MG63 (cell line): ENCODE data around the gene TTC19. TPM values are rescaled to one million over a fixed set of nuclear protein-coding genes. Genes with fewer than 3 reads are reported as not detected.
A peak's percentile ranks its signal among the peaks of the same experiment; 100 is the strongest.

Experiments used
- DNase-seq: peaks from one replicate; pipeline ENCODE4 v3.0.0-alpha.2; 2020
- H3K27me3 ChIP-seq: fragments of 250-450 bp; sonication (Bioruptor Pico); 2 replicates; pipeline ENCODE4 v1.5.1; 2020; ENCODE audit warnings: mild to moderate bottlenecking, moderate library complexity
- H3K36me3 ChIP-seq: fragments of 250-450 bp; sonication (Bioruptor Pico); 2 replicates; pipeline ENCODE4 v1.5.1; 2020; ENCODE audit warnings: mild to moderate bottlenecking, moderate library complexity
- H3K4me3 ChIP-seq: fragments of 250-450 bp; sonication (Bioruptor Pico); 2 replicates; pipeline ENCODE4 v1.5.1; 2020; ENCODE audit warnings: mild to moderate bottlenecking, moderate library complexity
- H3K9me3 ChIP-seq: fragments of 250-450 bp; sonication (Bioruptor Pico); 2 replicates; pipeline ENCODE4 v1.5.1; 2020; ENCODE audit warnings: mild to moderate bottlenecking, moderate library complexity
- total RNA-seq: library from RNA; depleted of rRNA; stranded (reverse); fragments of >200 nt; shearing (Covaris generic); gene quantifications from 2 replicates; pipeline ENCODE4 v1.2.3, GENCODE V29; 2014; ENCODE audit warnings: low replicate concordance; rRNA removed

The TTC19 gene
- total RNA-seq: 7.1 and 9.2 TPM in 2 replicates

DNA sequence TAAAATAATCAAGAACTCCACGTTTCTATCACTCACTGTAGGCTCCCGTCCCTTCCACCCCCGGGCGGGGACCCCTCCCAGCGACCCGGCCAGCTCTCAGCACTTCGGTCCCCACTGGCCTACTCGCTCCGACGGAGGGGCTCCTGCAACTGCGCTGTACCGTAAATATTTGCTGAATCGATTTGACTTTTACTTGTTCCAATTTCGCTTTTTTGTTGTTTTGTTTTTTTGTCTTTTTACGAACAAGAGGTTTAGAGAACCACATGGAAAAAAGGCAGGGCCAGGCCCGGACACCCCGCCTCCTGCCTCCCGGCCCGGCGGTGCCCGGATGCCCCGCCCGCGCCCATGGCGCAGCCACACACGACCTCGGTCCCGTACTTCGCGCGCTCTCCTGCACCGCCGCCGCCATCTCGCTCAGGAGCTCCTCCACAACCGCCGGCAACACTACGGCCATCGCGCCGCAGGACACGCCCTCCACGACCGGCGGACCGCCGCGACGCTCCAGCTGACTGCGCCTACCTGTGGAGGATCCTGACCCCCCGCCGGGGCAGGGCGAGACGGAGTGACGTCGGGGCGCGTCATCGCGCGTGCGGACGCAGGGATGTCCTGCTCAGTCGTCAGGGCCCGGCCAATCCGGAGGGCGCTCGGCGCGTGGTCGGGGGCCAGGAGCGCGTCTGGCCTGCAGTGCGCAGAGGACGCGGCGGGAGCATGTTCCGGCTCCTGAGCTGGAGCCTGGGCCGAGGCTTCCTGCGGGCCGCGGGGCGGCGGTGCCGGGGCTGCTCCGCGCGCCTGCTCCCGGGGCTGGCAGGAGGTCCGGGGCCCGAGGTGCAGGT is at the start of gene TTC19, which contains the start of gene ZSWIM7:
Gene TTC19, plus strand, starts transcription at position 684 of the 833 bp plus-strand sequence. Its CDS starts 25 bp downstream, at position 709.
Gene ZSWIM7, minus strand, starts transcription at position 564 of the 833 bp plus-strand sequence. Its CDS starts 110 bp downstream, at position 454.
- H3K36me3 ChIP-seq: peaks cover 33% of the 10 kb centered on the region
- no peaks in the 10 kb centered on the region for H3K27me3 ChIP-seq
- H3K9me3 ChIP-seq: no peaks in the 10 kb centered on the region
- H3K4me3 ChIP-seq: peak within 1 kb of the TSS; percentile 79
- DNase-seq: peak; percentile 91

- Histone ChIP-seq H3K27me3 (no peaks in the 10 kb centered on the region), H3K36me3 (no peaks in the 10 kb centered on the region; the same call in 1 of the 2 replicates), H3K9me3 (no peaks in the 10 kb centered on the region), H3K4me3 (no peak overlapping the region)
- DNase-seq: no peak
These were observed 48.1 kb upstream of the TTC19 start for GRCh38 chr17:15951368-15952047.

GRCh38 chr17:15952048-15952532 is 47.5 kb upstream of the TTC19 start:
- no peak for DNase-seq
- no peaks in the 10 kb centered on the region; the same call in 1 of the 2 replicates for H3K36me3 ChIP-seq
- no peaks in the 10 kb centered on the region for H3K27me3 ChIP-seq
- no peak overlapping the region for H3K4me3 ChIP-seq
- H3K9me3 ChIP-seq: no peaks in the 10 kb centered on the region

DNA sequence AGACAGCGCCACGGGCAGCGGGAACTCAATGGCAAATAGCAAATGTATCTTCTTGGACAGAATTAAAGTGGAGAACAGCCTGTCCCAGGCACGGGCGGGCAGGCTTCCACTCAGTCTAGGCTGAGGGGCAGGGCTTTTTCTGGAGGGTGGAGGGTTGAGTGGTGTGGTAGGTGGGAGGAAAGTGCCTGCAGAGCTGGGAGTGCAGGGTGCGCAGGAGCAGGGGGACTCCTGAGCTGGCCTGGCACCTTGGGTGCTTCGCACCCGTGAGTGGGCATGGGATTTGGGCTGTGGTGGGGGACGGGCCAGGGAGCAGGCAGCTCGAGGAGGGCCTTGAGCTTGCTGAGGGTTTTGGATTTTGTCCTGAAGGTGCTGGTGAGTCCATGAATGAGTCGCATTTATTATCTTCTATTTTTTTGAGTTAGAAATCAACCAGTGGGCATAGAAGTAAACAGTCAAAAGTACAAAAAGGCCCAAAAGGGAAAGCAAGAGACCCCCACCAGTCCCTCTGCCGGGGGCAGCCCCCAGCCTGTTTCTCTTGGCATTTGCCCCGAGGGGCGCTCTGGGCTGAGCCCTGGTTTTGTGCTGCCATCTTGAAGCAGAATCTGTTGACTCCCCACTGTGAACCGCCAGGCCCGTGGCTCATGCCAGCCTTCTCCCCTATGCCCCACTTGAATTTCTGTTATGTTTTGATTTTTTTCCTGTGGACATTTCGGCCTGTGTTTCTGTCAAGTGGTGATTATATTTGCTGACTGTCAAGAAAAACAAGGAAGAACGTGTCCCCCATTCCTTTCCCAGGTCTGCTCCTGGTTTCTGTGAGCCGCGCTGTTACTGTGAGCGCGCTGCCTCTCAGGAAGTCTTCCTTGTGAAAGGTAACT is 46.5 kb upstream of the TTC19 start:
- H3K27me3 ChIP-seq: no peaks in the 10 kb centered on the region
- H3K36me3 ChIP-seq: no peaks in the 10 kb centered on the region; the same call in 1 of the 2 replicates
- DNase-seq: no peak
- no peak overlapping the region for H3K4me3 ChIP-seq
- H3K9me3 ChIP-seq: no peaks in the 10 kb centered on the region

- peak; percentile 84 for DNase-seq
- Histone ChIP-seq H3K36me3 (no peaks in the 10 kb centered on the region; the same call in 1 of the 2 replicates), H3K9me3 (no peaks in the 10 kb centered on the region), H3K27me3 (no peaks in the 10 kb centered on the region), H3K4me3 (no peak overlapping the region)
These were observed 45.4 kb upstream of the TTC19 start for GRCh38 chr17:15954222-15954621.

DNA sequence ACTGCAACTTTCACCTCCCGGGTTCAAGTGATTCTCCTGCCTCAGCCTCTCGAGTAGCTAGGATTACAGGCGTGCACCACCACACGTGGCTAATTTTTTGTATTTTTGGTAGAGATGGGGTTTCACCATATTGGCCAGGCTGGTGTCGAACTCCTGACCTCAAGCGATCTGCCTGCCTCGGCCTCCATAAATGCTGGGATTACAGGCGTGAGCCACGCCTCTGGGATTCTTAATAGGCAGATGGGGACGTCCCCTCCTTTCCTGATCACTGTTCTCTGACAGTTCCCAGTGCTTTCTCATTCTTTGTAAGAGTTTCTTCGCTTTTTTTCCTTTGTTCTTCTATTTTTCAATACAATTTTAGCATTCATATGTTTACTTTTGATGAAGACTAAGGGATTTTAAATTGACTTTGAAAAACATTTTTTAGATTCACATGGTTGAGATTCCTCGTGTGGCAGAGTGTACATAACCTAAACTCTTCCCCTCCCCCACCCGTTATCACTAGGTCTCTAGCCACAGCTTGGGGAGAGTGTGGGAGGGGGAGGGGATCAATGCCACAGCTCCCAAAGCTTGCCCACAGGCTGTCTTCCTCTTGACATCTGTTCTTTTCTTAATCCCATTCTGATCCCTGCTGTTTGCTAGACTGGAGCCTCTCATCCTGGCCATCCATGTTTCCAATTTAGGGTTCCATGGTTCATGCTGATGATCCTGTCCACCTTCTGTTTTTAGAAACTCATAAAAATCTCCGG is 43.7 kb upstream of the TTC19 start:
- Histone ChIP-seq H3K36me3 (no peaks in the 10 kb centered on the region; the same call in 1 of the 2 replicates), H3K9me3 (no peaks in the 10 kb centered on the region), H3K4me3 (no peak overlapping the region), H3K27me3 (no peaks in the 10 kb centered on the region)
- no peak for DNase-seq

DNA sequence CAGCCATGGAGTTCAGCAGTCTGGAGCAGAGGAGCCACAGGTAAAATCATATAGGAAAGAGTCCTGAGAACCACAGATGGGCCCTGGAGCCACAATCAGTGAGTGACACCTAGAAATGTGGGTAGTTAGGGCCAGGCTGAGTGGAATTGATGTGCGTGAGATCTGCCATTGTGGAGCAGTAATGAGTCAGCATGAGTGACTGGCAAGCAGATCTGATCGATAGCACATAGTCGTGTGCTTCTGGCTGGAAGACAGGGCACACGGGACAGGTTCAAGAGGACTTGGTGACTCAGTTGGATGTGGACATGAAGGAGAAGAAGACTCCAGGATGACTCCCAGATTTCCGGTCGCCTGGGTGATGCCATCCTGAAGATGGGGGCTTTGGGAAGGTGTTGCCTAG is 42.4 kb upstream of the TTC19 start:
- no peak for DNase-seq

GRCh38 chr17:15957608-15958307 is 41.9 kb upstream of the TTC19 start:
- no peak for DNase-seq
- no peaks in the 10 kb centered on the region for H3K27me3 ChIP-seq
- no peak overlapping the region for H3K4me3 ChIP-seq
- no peaks in the 10 kb centered on the region for H3K9me3 ChIP-seq
- H3K36me3 ChIP-seq: no peaks in the 10 kb centered on the region; the same call in 1 of the 2 replicates

More for the DNA sequence above, 42.4 kb upstream of the TTC19 start:
- H3K4me3 ChIP-seq: no peak overlapping the region
- no peaks in the 10 kb centered on the region; the same call in 1 of the 2 replicates for H3K36me3 ChIP-seq
- no peaks in the 10 kb centered on the region for H3K9me3 ChIP-seq
- no peaks in the 10 kb centered on the region for H3K27me3 ChIP-seq

GRCh38 chr17:15958484-15958854 is 41.2 kb upstream of the TTC19 start:
- no peak overlapping the region for H3K4me3 ChIP-seq
- DNase-seq: no peak
- H3K9me3 ChIP-seq: no peaks in the 10 kb centered on the region
- H3K36me3 ChIP-seq: no peaks in the 10 kb centered on the region; the same call in 1 of the 2 replicates
- H3K27me3 ChIP-seq: no peaks in the 10 kb centered on the region

DNA sequence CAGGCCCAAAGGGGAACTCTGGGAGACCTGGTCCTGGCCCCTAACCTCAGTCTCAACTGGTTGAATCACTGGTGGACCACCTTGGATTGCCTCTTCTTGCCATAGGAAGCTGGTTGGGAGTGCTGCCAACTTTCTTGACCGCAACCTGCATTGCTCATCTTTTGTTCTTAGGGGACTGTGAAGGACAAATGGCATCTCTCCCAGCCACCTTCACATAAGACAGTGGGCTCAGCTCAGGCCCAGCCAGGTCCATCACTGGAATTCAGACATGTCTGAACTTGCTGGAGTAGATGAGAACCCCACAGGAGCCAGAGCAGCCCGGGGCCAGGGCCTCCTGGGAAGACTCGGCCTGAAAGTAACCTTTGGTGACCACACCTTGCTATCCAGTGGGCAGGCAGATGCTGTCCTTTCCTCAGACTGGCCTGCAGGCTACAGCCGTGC is 35.9 kb upstream of the TTC19 start:
- DNase-seq: peak; percentile 64
- H3K36me3 ChIP-seq: no peaks in the 10 kb centered on the region
- H3K27me3 ChIP-seq: no peaks in the 10 kb centered on the region
- no peaks in the 10 kb centered on the region for H3K9me3 ChIP-seq
- no peak overlapping the region for H3K4me3 ChIP-seq

DNA sequence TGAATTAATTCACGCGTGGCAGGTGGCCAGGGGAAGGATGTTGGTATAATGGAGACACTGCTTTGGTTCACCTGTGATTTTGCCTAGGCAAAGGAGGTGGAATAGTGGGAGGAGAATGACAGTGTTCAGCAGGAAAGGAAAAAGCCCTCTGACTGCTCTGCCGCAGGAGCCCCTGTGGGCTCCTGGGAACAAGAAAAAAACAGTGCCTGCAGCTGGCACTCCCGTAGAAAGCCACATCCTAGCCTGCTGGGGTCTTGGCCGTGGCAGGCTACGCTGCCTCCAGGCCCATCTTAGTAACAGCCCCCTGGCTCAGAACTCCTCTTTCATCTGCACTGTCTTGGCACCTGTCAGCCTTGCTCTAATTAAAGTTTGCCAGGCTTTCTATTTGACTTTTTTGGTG is 34.1 kb upstream of the TTC19 start:
- H3K27me3 ChIP-seq: no peaks in the 10 kb centered on the region
- no peak for DNase-seq
- peaks cover 3% of the 10 kb centered on the region; the same call in 1 of the 2 replicates for H3K36me3 ChIP-seq
- H3K4me3 ChIP-seq: no peak overlapping the region
- no peaks in the 10 kb centered on the region for H3K9me3 ChIP-seq

GRCh38 chr17:15966183-15966878 is 33.3 kb upstream of the TTC19 start:
- peaks cover 3% of the 10 kb centered on the region; the same call in 1 of the 2 replicates for H3K36me3 ChIP-seq
- no peaks in the 10 kb centered on the region for H3K27me3 ChIP-seq
- DNase-seq: no peak
- H3K9me3 ChIP-seq: no peaks in the 10 kb centered on the region
- no peak overlapping the region for H3K4me3 ChIP-seq

DNA sequence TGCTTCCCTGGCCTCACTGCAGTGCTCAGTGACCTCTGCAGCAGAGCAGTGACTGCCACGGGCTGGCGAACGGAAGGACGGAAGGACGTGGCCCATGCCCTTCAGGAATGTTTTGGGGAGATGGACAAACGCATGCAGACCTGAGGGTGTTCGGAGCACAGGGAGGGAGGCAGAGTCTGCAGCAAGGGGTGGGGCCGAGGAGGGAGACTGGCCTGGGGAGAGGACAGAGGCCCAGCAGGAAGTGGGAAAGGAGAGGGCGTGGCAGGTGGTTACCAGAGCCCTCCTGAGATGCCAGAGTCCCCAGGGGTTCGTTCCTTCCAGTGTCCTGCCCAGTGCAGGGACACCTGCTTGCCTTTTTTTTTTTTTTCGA is 32.8 kb upstream of the TTC19 start:
- Histone ChIP-seq H3K9me3 (no peaks in the 10 kb centered on the region), H3K36me3 (peaks cover 3% of the 10 kb centered on the region; the same call in 1 of the 2 replicates), H3K4me3 (no peak overlapping the region), H3K27me3 (no peaks in the 10 kb centered on the region)
- no peak for DNase-seq

- no peak overlapping the region for H3K4me3 ChIP-seq
- DNase-seq: no peak
- H3K36me3 ChIP-seq: peaks cover 3% of the 10 kb centered on the region; the same call in 1 of the 2 replicates
- H3K9me3 ChIP-seq: no peaks in the 10 kb centered on the region
- H3K27me3 ChIP-seq: no peaks in the 10 kb centered on the region
These were observed 31.8 kb upstream of the TTC19 start for GRCh38 chr17:15967706-15968399.
